NCI-H1092 treated with DMSO at 0.1 percent for 48 hours (cell line): ENCODE measurements around the gene CFAP298.
"Not testable (repeated sequence)": the region's sequence is repeated elsewhere in the genome, so short reads cannot be mapped to it uniquely, and the experiment has no call there.

Source experiments
- DNase-seq: peaks from one replicate; lab custom pipeline; 2025; lab: John Stamatoyannopoulos, UW

CFAP298 gene

GRCh38 chr21:32612075-32612998 lies at the start of gene CFAP298:
CFAP298 (minus strand) TSS chr21:32612377; CDS start chr21:32612243, 134 bp downstream.
- peak; percentile 87 for DNase-seq

DNA sequence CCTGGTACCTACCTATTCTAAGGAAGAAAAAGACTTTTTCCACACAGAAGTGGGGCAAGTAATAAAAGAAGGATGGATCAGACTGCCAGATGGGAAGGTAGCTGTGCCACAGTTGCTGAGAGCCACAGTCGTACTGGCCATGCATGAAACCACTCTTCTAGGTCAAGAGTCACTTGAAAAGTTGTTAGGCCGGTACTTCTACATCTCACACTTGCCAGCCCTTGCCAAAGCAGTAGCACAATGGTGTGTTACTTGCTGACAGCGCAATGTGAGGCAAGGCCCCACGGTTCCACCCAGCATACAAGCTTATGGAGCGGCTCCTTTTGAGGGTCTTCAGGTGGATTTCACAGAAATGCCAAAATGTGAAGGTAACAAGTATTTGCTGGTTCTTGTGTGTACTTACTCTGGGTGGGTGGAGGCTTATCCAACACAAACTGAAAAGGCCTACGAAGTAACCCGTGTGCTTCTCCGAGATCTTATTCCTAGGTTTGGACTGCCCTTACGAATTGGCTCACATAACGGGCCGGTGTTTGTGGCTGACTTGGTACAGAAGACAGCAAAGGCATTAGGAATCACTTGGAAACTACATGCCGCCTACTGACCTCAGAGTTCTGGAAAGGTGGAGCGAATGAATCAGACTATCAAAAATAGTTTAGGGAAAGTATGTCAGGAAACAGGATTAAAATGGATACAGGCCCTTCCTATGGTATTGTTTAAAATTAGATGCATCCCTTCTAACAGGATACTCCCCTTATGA lies 49.0 kb upstream of the CFAP298 start:
- DNase-seq, result not testable (repeated sequence)

- DNase-seq, result no peak
Measured at GRCh38 chr21:32658524-32658923, 46.3 kb upstream of the CFAP298 start.

DNA sequence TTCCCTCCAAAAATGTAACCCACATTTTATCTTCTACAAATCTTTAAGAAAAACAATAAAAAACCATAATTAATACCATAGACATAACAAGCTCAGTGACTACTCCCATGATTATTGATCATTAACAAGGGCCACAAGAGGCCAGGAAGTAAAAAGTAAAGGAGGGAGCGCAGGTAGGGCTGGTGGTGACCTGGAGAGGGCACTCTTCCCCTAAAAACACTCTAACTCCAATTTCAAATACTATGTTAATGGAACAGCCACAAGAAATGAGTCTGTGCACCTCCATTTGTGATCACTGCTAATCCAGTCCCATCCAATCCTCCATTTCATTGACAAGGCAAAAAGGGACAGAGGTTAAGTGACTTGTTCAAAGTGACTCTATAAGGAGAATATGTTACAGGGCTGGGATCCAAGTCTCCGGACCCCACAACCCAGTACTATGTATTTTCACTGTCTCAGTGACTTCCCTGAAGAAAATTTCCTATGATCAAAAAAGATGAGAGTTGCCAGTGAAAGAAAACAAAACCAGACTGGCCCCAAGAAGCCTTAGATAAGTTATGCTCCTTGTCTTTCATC lies 41.2 kb upstream of the CFAP298 start:
- no peak for DNase-seq

DNA sequence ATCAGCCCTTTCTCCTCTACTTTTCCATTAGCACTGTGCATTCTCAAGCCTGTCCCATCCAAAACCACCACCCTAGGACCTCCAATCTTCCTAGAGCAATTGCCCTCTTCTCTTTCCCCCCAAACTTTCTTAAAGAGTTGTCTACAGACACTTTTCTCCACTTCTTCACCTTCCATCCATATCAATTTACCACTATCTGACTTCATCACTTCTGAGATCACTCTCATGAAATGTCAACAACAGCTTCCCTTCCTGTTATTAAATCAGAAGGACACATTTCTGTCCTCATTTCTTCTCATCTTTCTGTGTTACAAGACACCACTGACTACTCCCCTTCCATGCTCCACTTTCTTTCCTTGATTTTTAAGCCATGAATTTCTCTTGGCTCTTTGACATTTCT lies 36.0 kb upstream of the CFAP298 start:
- no peak for DNase-seq

DNA sequence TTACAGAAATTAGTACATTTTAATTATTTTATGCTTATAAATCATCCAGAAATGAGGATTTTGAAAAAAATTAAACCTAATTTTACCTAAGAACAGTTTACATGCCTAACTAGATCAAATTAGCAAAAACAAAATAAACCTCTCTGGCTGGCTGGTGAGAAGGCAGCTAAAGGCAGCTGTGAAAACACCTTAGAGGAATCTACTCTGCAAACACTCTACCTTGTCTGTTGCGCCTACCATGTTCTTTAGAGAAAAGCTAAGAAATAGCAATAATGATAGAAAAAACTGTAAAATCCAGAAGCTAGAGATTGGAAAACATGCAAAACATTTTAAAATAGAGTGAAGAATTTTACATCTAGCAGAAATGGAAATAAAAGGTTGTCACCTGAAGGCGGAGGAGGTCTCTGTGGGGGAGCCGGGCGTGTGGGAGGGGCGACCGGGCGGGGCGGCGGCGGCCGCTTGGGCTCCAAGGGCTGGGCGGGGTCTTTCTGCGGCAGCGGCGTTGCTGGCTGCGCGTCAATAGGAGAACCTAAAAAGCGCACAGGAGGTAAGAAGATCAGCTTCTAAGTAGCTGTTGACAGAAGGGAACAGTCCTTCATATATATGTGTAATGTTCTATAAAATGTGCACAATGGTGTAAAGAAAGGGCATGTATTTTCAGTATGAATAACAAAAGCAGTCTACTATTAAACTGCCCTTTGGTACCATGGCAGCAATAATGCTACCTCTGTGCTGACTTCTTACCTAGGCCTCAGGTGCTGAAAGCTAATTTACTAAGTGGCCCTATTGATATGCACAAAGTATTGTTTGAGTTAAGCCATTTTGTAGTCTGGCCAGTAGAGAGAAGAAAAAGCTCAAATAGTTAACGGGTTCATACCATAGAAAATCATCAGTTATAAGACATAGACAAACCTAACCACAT lies 33.3 kb upstream of the CFAP298 start:
- DNase-seq, result no peak

GRCh38 chr21:32641710-32642698 lies 29.8 kb upstream of the CFAP298 start:
- DNase-seq, result no peak

DNA sequence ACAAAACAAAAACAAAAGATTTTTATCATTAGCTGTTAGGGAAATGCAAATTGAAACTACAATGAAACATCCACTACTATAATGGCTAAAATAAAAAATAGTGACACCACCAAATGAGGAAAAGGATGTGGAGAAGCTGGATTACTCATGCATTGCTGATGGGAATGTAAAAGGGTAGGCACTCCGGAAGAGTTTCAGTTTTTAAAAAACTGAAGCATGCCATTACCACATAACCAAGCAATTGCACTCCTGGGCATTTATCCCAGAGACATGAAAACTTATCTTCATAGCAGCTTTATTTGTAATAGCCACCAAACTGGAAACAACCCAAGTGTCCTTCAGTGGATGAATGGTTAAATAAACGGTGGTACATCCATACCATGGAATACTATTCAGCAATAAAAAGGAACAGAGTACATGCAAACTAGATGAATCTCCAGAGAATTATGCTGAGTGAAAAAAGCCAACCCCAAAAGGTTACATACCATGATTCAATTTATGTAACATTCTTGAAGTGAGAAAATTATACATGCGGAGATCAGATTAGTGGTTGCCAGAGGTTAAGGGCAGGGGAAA lies 14.5 kb upstream of the CFAP298 start:
- DNase-seq, result no peak

DNA sequence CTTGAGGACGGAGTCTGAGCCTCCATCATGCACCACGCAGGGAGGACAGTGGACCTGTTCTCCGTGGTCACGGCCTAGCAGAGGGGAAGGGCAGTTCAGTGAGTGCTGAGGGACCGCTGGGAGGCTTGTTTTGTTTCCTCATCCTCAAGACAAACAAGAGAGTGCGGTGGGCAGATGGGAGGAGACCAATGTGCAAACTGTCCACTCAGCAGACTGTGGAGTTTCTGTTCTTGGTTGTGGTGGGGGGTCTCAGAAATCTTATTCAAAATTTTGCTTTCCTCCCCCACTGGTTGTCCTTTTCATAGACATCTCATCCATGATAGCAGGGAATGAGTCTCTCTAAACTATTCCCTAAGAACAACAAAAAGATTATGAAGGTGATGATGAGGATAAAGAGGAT lies 6.0 kb upstream of the CFAP298 start:
- DNase-seq, result not testable (repeated sequence)

DNA sequence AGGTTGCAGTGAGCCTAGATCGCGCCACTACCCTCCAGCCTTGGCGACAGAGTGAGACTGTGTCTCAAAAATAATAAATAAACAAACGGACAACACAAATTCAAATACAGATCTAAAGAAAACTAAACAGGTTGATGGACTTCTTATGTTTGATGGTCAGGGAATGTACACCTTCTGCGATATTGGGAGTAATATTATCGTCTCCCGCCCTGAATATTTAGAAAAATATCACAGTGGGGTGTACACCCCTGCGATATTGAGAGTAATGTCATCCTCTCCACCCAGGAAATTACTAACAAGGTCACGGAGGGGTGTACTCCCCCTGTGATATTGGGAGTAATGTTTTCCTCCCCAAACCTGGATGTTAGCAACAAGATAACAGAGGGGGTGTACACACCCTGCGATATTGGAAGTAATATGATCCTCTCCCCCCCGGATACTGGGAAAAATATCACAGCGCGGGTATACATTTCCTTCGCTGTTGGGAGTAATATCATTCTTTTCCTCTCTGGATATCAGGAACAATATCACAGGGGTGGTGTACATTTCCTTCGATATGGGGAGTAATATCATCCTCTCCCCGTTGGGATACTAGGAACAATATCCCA lies 1.4 kb upstream of the CFAP298 start:
- DNase-seq, result no peak

GRCh38 chr21:32612999-32613337 lies 791 bp upstream of the CFAP298 start:
- DNase-seq, result no peak

DNA sequence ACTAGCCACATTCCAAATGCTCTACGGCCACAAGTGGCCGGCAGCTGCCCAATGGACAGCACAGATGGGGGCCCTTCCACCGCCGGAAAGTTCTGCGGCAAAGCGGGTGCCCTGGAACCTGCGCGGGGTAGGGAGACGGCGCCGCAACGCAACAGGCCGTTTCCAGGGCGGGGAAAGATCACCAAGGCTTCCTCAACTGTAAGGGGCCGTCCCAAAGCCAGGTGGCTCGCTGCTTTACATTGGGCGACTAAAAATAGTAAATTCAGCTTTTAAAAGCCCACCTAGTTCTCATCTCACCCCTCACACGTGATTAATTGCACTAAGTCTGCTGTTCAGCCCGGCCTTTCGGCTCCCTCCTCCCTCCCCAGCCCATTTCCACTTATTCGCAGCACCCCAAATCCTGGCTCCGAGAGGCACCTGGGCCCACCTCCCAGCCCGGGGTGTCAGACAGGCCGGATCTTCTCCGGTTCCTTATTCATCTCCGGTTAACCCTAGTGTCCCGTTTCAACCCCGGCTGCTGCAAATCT lies 643 bp downstream of the CFAP298 start:
- DNase-seq, result no peak

DNA sequence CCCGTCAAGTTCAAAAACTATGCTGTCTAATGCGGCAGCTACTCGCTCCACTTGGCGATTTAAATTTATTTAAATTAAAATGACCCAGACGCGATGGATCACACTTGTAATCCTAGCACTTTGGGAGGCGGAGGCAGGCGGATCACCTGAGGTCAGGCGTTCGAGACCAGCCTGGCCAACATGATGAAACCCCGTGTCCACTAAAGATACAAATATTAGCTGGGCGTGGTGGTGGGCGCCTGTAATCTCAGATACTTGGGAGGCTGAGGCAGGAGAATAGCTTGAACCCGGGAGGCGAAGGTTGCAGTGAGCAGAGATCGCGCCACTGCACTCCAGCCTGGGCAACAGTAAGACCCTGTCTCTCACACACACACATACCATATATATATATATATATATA lies 1.2 kb downstream of the CFAP298 start:
- DNase-seq, result not testable (repeated sequence)

GRCh38 chr21:32608851-32609250 lies 3.3 kb downstream of the CFAP298 start:
- no peak for DNase-seq

DNA sequence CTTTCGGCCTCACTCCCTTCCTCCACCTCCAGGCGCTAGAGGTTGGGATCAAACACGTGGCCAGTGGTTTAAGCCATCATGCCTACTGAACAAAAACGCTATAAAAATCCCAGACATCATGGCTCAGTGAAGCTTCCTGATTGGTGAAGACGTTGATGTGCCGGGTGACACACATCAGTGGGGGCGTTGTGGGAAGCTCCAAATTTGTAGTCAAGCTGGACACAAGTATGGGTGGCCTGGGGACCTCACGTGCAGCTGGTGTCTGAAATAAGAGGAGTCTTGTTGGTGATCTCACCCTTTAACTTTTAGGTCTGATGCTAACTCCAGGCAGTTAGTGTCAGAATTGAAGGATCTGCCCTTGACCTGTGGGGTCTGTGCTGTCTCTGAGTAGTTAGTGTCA lies 6.7 kb downstream of the CFAP298 start:
- DNase-seq, result no peak

DNA sequence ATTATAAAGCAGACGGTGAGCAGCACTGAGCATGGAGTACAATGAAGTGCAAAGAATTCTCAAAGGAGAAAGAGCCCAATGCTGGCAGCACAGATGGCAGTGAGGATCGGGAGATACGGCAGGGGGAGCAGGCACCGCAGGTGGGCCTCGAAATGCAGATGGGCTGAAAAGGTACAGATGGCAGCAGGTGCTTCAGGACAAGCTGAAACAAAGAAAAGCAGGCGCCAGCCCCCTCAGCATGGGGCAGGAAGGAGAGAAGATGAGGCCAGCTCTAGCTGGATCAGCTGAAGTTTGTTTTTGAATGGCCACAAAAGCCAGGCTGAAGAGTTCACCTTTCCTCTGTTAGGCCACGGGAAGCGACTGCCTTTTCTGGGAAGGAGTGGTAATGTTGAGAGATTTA lies 7.7 kb downstream of the CFAP298 start:
- DNase-seq, result peak; percentile 18

DNA sequence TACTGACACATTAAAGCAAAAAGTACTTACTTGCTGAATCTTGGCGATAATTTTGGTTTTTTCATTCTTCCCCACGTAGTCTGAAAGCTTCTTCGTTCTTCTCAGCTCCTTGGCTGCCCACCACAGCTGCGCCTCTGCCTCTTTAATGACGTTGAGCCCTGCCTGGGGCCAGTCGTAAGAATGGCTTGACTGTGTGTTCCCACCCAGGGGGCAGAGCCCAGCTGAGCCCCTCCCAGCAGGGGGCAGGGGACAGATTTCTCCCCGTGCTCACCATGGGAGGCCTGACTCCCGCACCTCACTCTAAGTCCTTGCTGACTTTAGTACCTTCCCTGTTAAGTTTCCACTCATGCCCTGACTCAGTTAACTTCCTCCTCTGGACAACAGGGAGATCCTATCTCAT lies 9.0 kb downstream of the CFAP298 start:
- no peak for DNase-seq

DNA sequence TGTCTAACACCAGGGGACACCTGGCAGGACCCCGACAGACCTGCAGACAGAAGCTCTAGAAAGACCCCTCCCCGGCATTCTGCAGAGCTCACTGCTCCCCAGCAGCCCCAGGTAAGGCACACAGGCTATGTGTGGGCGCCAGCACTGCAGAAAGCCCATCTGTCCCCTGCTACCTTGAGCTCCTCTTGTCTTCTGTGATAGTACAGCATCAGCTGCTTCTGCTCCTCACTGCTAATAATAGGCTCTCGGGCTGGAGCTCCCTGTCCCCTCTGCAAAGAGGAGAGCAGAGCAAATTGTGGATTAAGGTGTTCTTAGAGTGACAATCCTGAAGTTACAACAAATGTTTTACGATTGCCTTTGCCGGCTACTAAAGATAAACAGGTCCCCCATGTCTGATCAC lies 10.1 kb downstream of the CFAP298 start:
- DNase-seq, result no peak

DNA sequence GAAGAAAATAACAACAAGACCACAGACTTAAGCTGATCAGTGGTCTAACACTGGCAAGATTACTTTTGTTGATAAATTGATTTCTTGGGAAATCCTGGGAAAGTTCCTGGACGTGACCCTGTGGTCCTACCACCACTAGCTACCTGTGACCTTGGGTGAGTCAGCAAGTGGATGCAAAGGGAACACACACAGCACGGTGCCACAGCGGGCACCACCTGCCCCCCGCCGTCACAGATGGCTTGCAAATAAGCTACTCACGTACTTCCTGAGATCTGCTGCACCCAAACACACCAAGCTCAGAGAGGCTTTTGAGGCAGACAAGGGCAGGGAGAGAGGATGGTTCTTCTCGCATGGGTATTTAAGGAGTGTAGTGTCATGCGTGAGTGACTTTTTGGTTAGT lies 12.7 kb downstream of the CFAP298 start:
- DNase-seq, result no peak

DNA sequence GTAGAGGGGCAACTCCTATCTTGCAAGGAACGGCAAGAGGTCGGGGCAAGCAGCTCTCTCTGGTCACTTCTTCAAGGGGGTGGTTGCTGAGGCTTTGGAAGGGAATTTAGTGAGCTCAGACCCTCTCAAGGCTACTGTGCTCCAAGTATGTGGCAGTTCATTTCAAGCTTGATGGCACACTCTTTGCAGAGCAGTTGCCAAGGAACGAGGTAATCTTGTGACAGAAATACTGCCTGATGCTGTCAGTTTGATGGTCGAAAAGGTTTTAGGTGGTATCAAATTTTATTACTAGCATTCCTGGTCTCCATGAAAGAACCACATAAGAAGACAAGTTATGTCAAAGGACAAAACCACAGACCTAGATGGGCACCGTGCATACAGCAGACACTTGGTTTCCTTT lies 13.1 kb downstream of the CFAP298 start:
- no peak for DNase-seq
